H1 (cell line): ENCODE measurements around the gene RNASEL.

ENCODE experiments used
- BCL11A ChIP-seq, 2 experiments: IDR thresholded peaks; one replicate each; pipeline ENCODE4 v1.6.1; 2011; ENCODE audit warnings: low read depth in 2 of 2, low read length in 2 of 2, mild to moderate bottlenecking in 2 of 2
- CEBPB ChIP-seq: IDR thresholded peaks from 2 replicates; pipeline ENCODE4 v1.6.1; 2012; ENCODE audit warnings: low read depth, low read length
- CTCF ChIP-seq, 3 experiments: IDR thresholded peaks; 1 replicate in 2 of 3; 2 replicates in 1 of 3; pipeline versions ENCODE4 v1.5.1 to v1.6.1; 2011; ENCODE audit warnings: low read length in 3 of 3, mild to moderate bottlenecking in 3 of 3, inconsistent platforms in 2 of 3, low read depth in 1 of 3, moderate library complexity in 1 of 3; ENCODE audit not compliant: insufficient read depth in 1 of 3; ENCODE audit errors: control extremely low read depth in 1 of 3
- E2F6 ChIP-seq: IDR thresholded peaks from 2 replicates; pipeline ENCODE4 v1.6.1; 2012; ENCODE audit warnings: inconsistent platforms
- MAX ChIP-seq: IDR thresholded peaks from 2 replicates; pipeline ENCODE4 v1.6.1; 2012; ENCODE audit warnings: inconsistent platforms
- NRF1 ChIP-seq: IDR thresholded peaks from 2 replicates; pipeline ENCODE4 v1.6.1; 2011; ENCODE audit warnings: mild to moderate bottlenecking, low read depth, low read length, improper control_type of control experiment
- POLR2A ChIP-seq, 2 experiments: IDR thresholded peaks; 1 replicate in 1 of 2; 2 replicates in 1 of 2; pipeline ENCODE4 v1.6.1; 2011; ENCODE audit warnings: low read depth in 2 of 2, low read length in 2 of 2, mild to moderate bottlenecking in 2 of 2; ENCODE audit errors: control extremely low read depth in 1 of 2
- RAD21 ChIP-seq, 2 experiments: IDR thresholded peaks in 1 of 2; conservative IDR thresholded peaks in 1 of 2; 2 replicates each; pipeline ENCODE4 v1.6.1; 2011; ENCODE audit warnings: low read depth in 2 of 2, low read length in 2 of 2, improper control_type of control experiment in 1 of 2, inconsistent platforms in 1 of 2, mild to moderate bottlenecking in 1 of 2, moderate library complexity in 1 of 2
- RFX5 ChIP-seq: IDR thresholded peaks from 2 replicates; pipeline ENCODE4 v1.6.1; 2011; ENCODE audit warnings: low read depth, low read length, improper control_type of control experiment, borderline replicate concordance
- RXRA ChIP-seq: IDR thresholded peaks from 2 replicates; pipeline ENCODE4 v1.6.1; 2011; ENCODE audit warnings: low read depth, mild to moderate bottlenecking, low read length, moderate library complexity; ENCODE audit not compliant: insufficient read depth
- TAF1 ChIP-seq: IDR thresholded peaks from 2 replicates; pipeline ENCODE4 v1.6.1; 2011; ENCODE audit warnings: mild to moderate bottlenecking, low read depth, low read length
- USF2 ChIP-seq: IDR thresholded peaks from 2 replicates; pipeline ENCODE4 v1.6.1; 2011; ENCODE audit warnings: low read length, improper control_type of control experiment
- YY1 ChIP-seq: IDR thresholded peaks from 2 replicates; pipeline ENCODE4 v1.6.1; 2011; ENCODE audit warnings: low read depth, mild to moderate bottlenecking, low read length

- TF ChIP-seq CTCF (IDR thresholded peaks at IDR 0.05; ENCODE audit: control extremely low read depth in 1 of 3, insufficient read depth in 1 of 3, low read depth in 1 of 3, low read length in 3 of 3) (no peak), USF2 (no peak), MAX (no peak), TAF1 (no peak), E2F6 (no peak), NRF1 (no peak), YY1 (no peak), POLR2A (IDR thresholded peaks at IDR 0.05; ENCODE audit: control extremely low read depth in 1 of 2, low read depth in 2 of 2, low read length in 2 of 2) (no peak), CEBPB (no peak), RAD21 (IDR thresholded peaks at IDR 0.05 in 1 of 2, conservative IDR thresholded peaks at IDR 0.05 in 1 of 2; ENCODE audit: low read depth in 2 of 2, low read length in 2 of 2) (no peak), RXRA (no peak), BCL11A (IDR thresholded peaks at IDR 0.05; ENCODE audit: low read depth in 2 of 2, low read length in 2 of 2) (no peak), RFX5 (no peak)
Observed at GRCh38 chr1:182565537-182565936, 23.5 kb downstream of the RNASEL start.
